Posterior cingulate gyrus (tissue), 11 donors: ENCODE data around the gene KLRF2.
A peak's percentile ranks its signal among the peaks of the same experiment; 100 is the strongest.
"Not testable (repeated sequence)": the region's sequence is repeated elsewhere in the genome, so short reads cannot be mapped to it uniquely, and the experiment has no call there.

Source experiments
- DNase-seq, 10 donors: peaks; one replicate each; pipeline versions ENCODE4 v3.0.0 to v3.0.0-alpha.2; 2020 to 2021; ENCODE audit warnings: mixed read lengths in 3 of 10
- intact Hi-C: fragments of 100-400 bp; cut with DNase I; formaldehyde crosslinking; loops from one replicate; pipeline ENCODE4 v1.15.1; 2023

The KLRF2 gene, protein sequence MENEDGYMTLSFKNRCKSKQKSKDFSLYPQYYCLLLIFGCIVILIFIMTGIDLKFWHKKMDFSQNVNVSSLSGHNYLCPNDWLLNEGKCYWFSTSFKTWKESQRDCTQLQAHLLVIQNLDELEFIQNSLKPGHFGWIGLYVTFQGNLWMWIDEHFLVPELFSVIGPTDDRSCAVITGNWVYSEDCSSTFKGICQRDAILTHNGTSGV

GRCh38 chr12:9881246-9881645, at the start of gene KLRF2:
KLRF2 (plus strand) TSS chr12:9881489; CDS start chr12:9881596, 107 bp downstream.
- intact Hi-C loops: no loop called here
- DNase-seq: no peak

- intact Hi-C loops: no loop called here
- DNase-seq: no peak
These were observed 49.6 kb upstream of the KLRF2 start for GRCh38 chr12:9831720-9832119.

DNA sequence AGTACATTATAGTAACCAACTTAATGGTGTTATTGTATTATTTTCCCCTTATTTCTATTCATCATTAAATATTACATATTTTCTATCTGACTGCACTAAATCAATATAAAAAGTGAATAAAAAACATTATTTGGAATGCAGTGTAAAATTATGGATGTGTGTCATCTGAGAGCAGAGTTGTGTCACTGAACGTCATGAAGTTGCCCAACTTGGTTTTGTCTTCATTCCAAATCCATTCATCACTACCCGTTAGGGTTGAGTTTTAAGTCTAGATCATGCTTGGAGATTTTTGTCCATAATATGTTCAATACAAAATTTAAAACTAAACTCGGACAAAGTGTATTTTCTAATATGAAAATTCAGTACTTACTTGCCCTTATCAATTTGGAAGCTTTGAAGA, 37.9 kb upstream of the KLRF2 start:
- intact Hi-C loops: no loop called here
- DNase-seq: no peak

DNA sequence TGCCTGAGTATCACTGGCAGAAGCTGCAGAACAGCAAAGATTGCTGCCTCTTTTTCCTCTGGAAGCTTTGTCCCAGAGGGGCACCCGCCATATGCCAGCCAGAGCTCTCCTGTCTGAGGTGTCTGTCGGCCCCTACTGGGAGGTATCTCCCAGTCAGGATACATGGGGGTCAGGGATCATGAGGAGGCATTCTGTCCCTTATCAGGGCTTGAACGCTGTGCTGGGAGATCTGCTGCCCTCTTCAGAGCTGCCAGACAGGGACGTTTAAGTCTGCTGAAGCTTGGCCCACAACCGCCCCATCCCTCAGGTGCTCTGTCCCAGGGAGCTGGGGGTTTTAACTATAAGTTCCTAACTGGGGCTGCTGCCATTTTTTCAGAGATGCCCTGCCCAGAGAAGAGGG, 32.4 kb upstream of the KLRF2 start:
- DNase-seq: peak in 2 of 10 donors; percentile 53 to 56
- intact Hi-C loops: no loop called here

GRCh38 chr12:9851050-9851449, 30.2 kb upstream of the KLRF2 start:
- intact Hi-C loops: no loop called here
- DNase-seq: no peak

DNA sequence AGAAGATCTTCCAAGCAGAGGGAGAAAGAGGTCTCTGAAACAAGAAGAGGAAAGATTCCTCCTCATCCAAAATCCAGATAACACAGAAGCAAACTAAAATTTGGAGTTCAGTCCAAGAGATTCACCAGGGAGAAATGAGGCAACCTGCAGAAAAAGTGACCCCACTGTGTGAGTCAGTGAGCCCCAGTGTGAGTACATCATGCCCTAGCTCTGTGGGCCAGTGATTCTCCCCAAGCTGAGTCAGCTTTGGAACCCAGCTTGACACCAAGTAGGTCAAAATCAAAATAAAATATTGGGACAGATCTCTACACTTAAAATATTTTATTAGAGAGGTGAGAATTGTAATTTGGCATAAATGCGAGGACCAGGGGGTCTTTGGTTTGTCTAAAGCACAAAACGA, 29.4 kb upstream of the KLRF2 start:
- no peak for DNase-seq
- intact Hi-C loops: no loop called here

GRCh38 chr12:9856151-9856550, 25.1 kb upstream of the KLRF2 start:
- DNase-seq: no peak
- intact Hi-C loops: no loop called here

DNA sequence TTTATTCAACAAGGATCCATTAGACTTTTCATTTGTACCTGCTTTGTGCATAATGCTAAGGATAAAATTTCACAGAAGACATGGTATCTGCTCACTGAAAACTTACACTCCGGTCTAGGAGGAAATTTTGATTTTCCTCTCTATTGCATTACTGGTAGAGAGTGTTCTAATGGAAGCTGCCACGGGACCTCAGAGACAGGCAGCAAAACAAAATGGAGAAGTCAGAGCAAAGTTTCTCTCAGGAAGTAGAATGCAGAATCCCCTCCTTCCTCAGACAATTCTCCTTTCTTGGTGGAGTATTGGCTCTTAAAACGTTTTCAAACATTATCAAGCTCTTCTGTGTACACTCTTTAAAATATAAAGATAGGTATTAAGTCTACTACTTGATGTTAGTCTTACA, 24.4 kb upstream of the KLRF2 start:
- DNase-seq: no peak
- intact Hi-C loops: no loop called here

DNA sequence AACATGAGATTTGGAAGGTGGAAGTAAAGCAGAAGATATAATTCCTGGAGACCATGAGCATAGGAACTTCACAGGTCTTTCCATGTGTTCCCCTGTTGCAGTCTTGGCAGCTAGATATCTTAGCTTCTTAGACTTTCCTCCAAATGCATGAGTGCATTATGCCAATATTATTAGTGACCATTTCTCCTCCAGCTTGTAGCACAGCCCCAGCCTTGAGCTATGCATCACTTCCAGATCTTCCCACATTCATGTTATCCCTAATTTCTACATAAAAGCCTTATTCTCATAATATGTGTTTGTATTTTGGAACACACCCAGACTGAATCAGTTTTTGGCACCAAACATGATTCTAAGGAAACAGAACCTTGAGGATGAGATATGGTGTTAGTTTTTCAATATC, 23.2 kb upstream of the KLRF2 start:
- intact Hi-C loops: no loop called here
- DNase-seq: no peak

DNA sequence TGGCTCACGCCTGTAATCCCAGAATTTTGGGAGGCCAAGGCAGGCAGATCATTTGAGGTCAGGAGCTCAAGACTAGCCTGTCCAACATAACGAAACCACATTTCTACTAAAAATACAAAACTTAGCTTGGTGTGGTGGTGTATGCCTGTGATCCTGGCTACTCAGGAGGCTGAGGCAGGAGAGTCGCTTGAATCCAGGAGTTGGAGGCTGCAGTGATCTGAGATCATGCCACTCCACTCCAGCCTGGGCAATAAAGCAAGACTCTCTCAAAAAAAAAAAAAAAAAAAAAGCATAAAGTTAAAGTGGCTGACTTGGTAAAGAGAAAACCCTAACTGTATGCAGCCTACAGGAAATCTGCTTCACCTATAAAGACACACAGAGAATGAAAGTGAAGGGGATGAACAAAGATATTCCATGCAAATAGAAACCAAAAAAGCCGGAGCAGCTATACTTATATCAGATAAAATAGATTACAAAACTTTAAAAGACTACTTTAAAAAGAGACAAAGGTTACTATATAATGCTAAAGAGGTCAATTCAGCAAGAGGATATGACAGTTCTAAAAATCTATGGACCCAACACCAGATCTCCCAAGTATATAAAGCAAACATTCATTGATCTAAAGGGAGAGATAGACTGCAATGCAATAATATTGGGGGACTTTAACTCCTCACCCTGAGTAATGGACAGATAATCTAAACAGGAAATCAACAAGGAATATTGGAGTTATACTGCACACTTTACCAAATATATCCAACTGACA, 16.2 kb upstream of the KLRF2 start:
- intact Hi-C loops: no loop called here
- no peak for DNase-seq

GRCh38 chr12:9866860-9867269, 14.4 kb upstream of the KLRF2 start:
- no peak for DNase-seq
- intact Hi-C loops: no loop called here

DNA sequence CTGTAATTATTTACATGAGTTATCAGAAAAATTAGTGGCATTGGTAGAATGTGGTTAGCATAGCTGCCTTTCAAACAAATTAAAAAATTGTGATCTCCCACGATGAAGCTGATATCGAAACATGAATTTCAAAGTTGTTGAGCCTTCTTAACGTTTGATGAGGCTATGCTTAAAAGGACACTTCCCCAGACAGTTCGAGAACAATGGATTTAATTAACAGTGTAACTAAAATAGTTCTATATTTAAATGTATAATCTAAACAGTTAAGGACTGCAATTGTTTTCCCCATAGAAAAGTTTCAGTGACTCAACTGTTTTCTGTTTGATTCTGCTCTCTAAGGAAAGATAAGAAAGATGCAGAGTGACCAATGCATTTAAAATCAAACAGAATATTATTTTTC, 13.8 kb upstream of the KLRF2 start:
- intact Hi-C loops: no loop called here
- DNase-seq: no peak

GRCh38 chr12:9868311-9868801, 12.9 kb upstream of the KLRF2 start:
- no peak for DNase-seq
- intact Hi-C loops: no loop called here

- intact Hi-C loops: no loop called here
- DNase-seq: no peak
These were observed 12.4 kb upstream of the KLRF2 start for GRCh38 chr12:9868951-9869306.

- intact Hi-C loops: no loop called here
- DNase-seq: no peak
These were observed 11.8 kb upstream of the KLRF2 start, which contains the start of gene CLEC2B for GRCh38 chr12:9869307-9870161. CLEC2B (minus strand) TSS chr12:9869354.

- intact Hi-C loops: no loop called here
These were observed 10.9 kb upstream of the KLRF2 start for GRCh38 chr12:9870286-9870866.

DNA sequence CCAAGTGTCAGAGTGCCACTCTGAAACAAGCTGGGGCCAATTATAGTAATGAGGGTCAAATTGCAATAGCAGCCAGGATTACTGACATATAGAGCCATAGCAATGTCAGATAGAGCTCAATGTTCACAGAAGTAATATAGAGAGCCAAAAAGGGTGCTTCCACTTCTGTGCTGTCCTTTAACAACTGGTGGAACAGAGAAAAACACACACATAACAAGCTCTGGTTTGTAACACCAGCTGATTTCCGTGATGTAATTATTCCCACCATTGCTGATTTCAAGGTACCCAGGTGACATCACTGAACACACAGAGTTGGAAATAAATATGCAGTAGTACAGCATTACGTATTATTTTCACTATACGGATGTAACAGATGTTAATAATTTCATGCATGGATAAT, 9.1 kb upstream of the KLRF2 start:
- no peak for DNase-seq
- intact Hi-C loops: no loop called here

More at GRCh38 chr12:9870286-9870866, 10.9 kb upstream of the KLRF2 start:
- DNase-seq: no peak

GRCh38 chr12:9872742-9873141, 8.5 kb upstream of the KLRF2 start:
- intact Hi-C loops: no loop called here

GRCh38 chr12:9876120-9876519, 5.2 kb upstream of the KLRF2 start:
- intact Hi-C loops: not testable (repeated sequence)
- DNase-seq: peak in 1 of 10 donors; percentile 71

More at GRCh38 chr12:9872742-9873141, 8.5 kb upstream of the KLRF2 start:
- DNase-seq: no peak

GRCh38 chr12:9880532-9881078, 684 bp upstream of the KLRF2 start:
- no peak for DNase-seq
- intact Hi-C loops: no loop called here
